SU-DHL-6 (cell line): ENCODE measurements around the gene RBCK1.
"Not testable (repeated sequence)": the region's sequence is repeated elsewhere in the genome, so short reads cannot be mapped to it uniquely, and the experiment has no call there.

Experiments
- H2AFZ ChIP-seq: fragments of 200-600 bp; sonication (generic); 2 replicates; pipeline ENCODE4 v1.6.1; 2014; ENCODE audit warnings: low read depth, mild to moderate bottlenecking, moderate library complexity, mixed read lengths, antibody characterized with exemption, low read length; ENCODE audit not compliant: severe bottlenecking
- H3F3A ChIP-seq: fragments of 200-600 bp; shearing (Covaris generic); 2 replicates; pipeline ENCODE4 v1.6.0; 2016; ENCODE audit warnings: antibody characterized with exemption, mild to moderate bottlenecking; ENCODE audit not compliant: insufficient read depth
- H3K27ac ChIP-seq: fragments of 200-600 bp; sonication (generic); 2 replicates; pipeline ENCODE4 v1.5.1; 2016; ENCODE audit warnings: low read depth, mild to moderate bottlenecking, low read length, moderate library complexity, mixed read lengths
- H3K27me3 ChIP-seq: fragments of 200-600 bp; sonication (generic), shearing (Covaris generic); 2 replicates; pipeline ENCODE4 v1.6.0; 2014; ENCODE audit warnings: mild to moderate bottlenecking, low read length
- H3K36me3 ChIP-seq: fragments of 200-600 bp; sonication (generic); 2 replicates; pipeline ENCODE4 v1.6.1; 2014; ENCODE audit warnings: mild to moderate bottlenecking, low read length, mixed read lengths
- H3K4me2 ChIP-seq: fragments of 300-600, 200-600 bp; shearing (Covaris generic), sonication (generic); 2 replicates; pipeline ENCODE4 v1.6.0; 2014; ENCODE audit warnings: low read length, low read depth, mild to moderate bottlenecking; ENCODE audit not compliant: poor library complexity, severe bottlenecking
- H3K4me3 ChIP-seq: fragments of 200-600 bp; sonication (generic); 2 replicates; pipeline ENCODE4 v1.5.1; 2014; ENCODE audit warnings: antibody characterized with exemption, low read length, mild to moderate bottlenecking, mixed read lengths; ENCODE audit not compliant: insufficient read depth, poor library complexity, severe bottlenecking
- H3K79me2 ChIP-seq: fragments of 200-600 bp; sonication (generic); 2 replicates; pipeline ENCODE4 v1.6.1; 2014; ENCODE audit warnings: mild to moderate bottlenecking, low read length, moderate library complexity; ENCODE audit not compliant: insufficient read depth
- H3K9ac ChIP-seq: fragments of 200-600 bp; sonication (generic); 2 replicates; pipeline ENCODE4 v1.7.0; 2014; ENCODE audit warnings: mild to moderate bottlenecking, low read length
- H3K9me2 ChIP-seq: fragments of 200-600 bp; sonication (generic); replicated peaks from 2 replicates; pipeline ENCODE4 v1.6.1; 2014; ENCODE audit warnings: low read length; ENCODE audit not compliant: insufficient read depth
- H3K9me3 ChIP-seq: fragments of 200-600 bp; sonication (generic); 2 replicates; pipeline ENCODE4 v1.6.1; 2014; ENCODE audit warnings: low read length, mixed read lengths; ENCODE audit not compliant: insufficient read depth
- H4K20me1 ChIP-seq: fragments of 200-600 bp; sonication (generic); 2 replicates; pipeline ENCODE4 v1.6.1; 2014; ENCODE audit warnings: low read depth, mild to moderate bottlenecking, antibody characterized with exemption, low read length, moderate library complexity, mixed read lengths
- CTCF ChIP-seq: fragments of 200-600 bp; sonication (generic); IDR thresholded peaks from one replicate; pipeline ENCODE4 v1.5.1; 2017; ENCODE audit warnings: antibody characterized with exemption, mild to moderate bottlenecking, low read length, moderate library complexity; ENCODE audit not compliant: insufficient read depth, poor library complexity, severe bottlenecking
- EZH2phosphoT487 ChIP-seq: fragments of 200-600 bp; sonication (generic), shearing (Covaris generic); conservative IDR thresholded peaks from 2 replicates; pipeline ENCODE4 v1.6.1; 2018; ENCODE audit warnings: mild to moderate bottlenecking, antibody characterized with exemption, low read length, moderate library complexity, mixed read lengths

The RBCK1 gene

GRCh38 chr20:371755-372542 lies 36.1 kb upstream of the RBCK1 start:
- no peak overlapping the region for H2AFZ ChIP-seq
- no peak overlapping the region for H3K4me3 ChIP-seq
- no peaks in the 10 kb centered on the region for H3K9me2 ChIP-seq
- H4K20me1 ChIP-seq: no peaks in the 10 kb centered on the region
- no peaks in the 10 kb centered on the region for H3K27me3 ChIP-seq
- H3K9me3 ChIP-seq: no peaks in the 10 kb centered on the region
- no peak overlapping the region for H3K4me2 ChIP-seq
- TF ChIP-seq CTCF (no peak), EZH2phosphoT487 (no peak)
- H3K27ac ChIP-seq: no peak overlapping the region
- H3K79me2 ChIP-seq: no peaks in the 10 kb centered on the region
- no peaks in the 10 kb centered on the region for H3F3A ChIP-seq
- no peak overlapping the region for H3K9ac ChIP-seq
- no peaks in the 10 kb centered on the region for H3K36me3 ChIP-seq

GRCh38 chr20:372543-373082 lies 35.5 kb upstream of the RBCK1 start:
- not testable (repeated sequence) for H3K27ac ChIP-seq, H3K9me3 ChIP-seq, H3K4me3 ChIP-seq, H3F3A ChIP-seq, H2AFZ ChIP-seq, H3K9me2 ChIP-seq, H3K27me3 ChIP-seq, H3K4me2 ChIP-seq, H3K36me3 ChIP-seq, H3K79me2 ChIP-seq, H3K9ac ChIP-seq, H4K20me1 ChIP-seq

GRCh38 chr20:373171-373890 lies 34.8 kb upstream of the RBCK1 start:
- H3K36me3 ChIP-seq: no peaks in the 10 kb centered on the region
- H2AFZ ChIP-seq: no peak overlapping the region
- no peak for TF ChIP-seq CTCF
- TF ChIP-seq EZH2phosphoT487: no peak
- no peaks in the 10 kb centered on the region for H3F3A ChIP-seq
- no peak overlapping the region for H3K9ac ChIP-seq
- no peak overlapping the region for H3K4me3 ChIP-seq
- H3K27me3 ChIP-seq: no peaks in the 10 kb centered on the region
- H3K79me2 ChIP-seq: no peaks in the 10 kb centered on the region
- H3K9me2 ChIP-seq: no peaks in the 10 kb centered on the region
- H3K9me3 ChIP-seq: no peaks in the 10 kb centered on the region
- H3K4me2 ChIP-seq: no peak overlapping the region
- H4K20me1 ChIP-seq: no peaks in the 10 kb centered on the region
- H3K27ac ChIP-seq: no peak overlapping the region

- H3F3A ChIP-seq: no peaks in the 10 kb centered on the region
- H3K9me3 ChIP-seq: no peaks in the 10 kb centered on the region
- H3K27ac ChIP-seq: no peak overlapping the region
- no peaks in the 10 kb centered on the region for H3K79me2 ChIP-seq
- no peak overlapping the region for H3K9ac ChIP-seq
- H4K20me1 ChIP-seq: no peaks in the 10 kb centered on the region
- H3K27me3 ChIP-seq: no peaks in the 10 kb centered on the region
- H3K4me2 ChIP-seq: no peak overlapping the region
- H3K36me3 ChIP-seq: no peaks in the 10 kb centered on the region
- no peaks in the 10 kb centered on the region for H3K9me2 ChIP-seq
- no peak for TF ChIP-seq EZH2phosphoT487
- TF ChIP-seq CTCF: no peak
- H2AFZ ChIP-seq: no peak overlapping the region
- H3K4me3 ChIP-seq: no peak overlapping the region
Observed at GRCh38 chr20:375265-375889, 32.7 kb upstream of the RBCK1 start.
